SK-N-SH (cell line): Measurements from ENCODE around the gene SLC1A3.

ENCODE experiments used
- CTCF ChIP-seq: fragments of 200-600 bp; sonication (generic); IDR thresholded peaks from 2 replicates; pipeline ENCODE4 v1.6.1; 2017; ENCODE audit warnings: antibody characterized with exemption, mild to moderate bottlenecking, moderate library complexity
- TAF1 ChIP-seq: IDR thresholded peaks from 2 replicates; pipeline ENCODE4 v1.6.1; 2012; ENCODE audit warnings: low read depth, mild to moderate bottlenecking, low read length, moderate library complexity, borderline replicate concordance
- USF1 ChIP-seq: IDR thresholded peaks from 2 replicates; pipeline ENCODE4 v1.4.0; 2012; ENCODE audit warnings: low read depth, borderline replicate concordance
- ZBTB33 ChIP-seq: IDR thresholded peaks from 2 replicates; pipeline ENCODE4 v1.4.0; 2012; ENCODE audit warnings: low read depth, borderline replicate concordance

- TF ChIP-seq CTCF (no peak), TAF1 (no peak), ZBTB33 (no peak), USF1 (no peak)
Observed at GRCh38 chr5:36561601-36562000, 44.8 kb upstream of the SLC1A3 start.
